GM12878 (cell line): ENCODE results near the gene RPL22L1. TPM values are rescaled to one million over a fixed set of nuclear protein-coding genes. Genes with fewer than 3 reads are reported as not detected.

ENCODE experiments used
- ATAC-seq: fragments of 200-7000 bp; cut with Tn5 transposase; 3 replicates; pipeline ENCODE4 v1.9.1; 2020; ENCODE audit warnings: mild to moderate bottlenecking, moderate library complexity
- BruUV-seq: library from RNA; stranded (reverse); fragments of 400-500 nt; replicated peaks from 2 replicates; lab custom pipeline; 2021; lab: Mats Ljungman, UMichigan
- CTCF ChIA-PET: fragments of 300-600 bp; sonication (Branson Sonifier 250); formaldehyde crosslinking; extraction: SDS; loops from one replicate; lab custom pipeline; 2021; ENCODE audit warnings: inconsistent platforms; lab: Yijun Ruan, JAX
- POLR2A ChIA-PET: fragments of 350-600 bp; formaldehyde crosslinking; extraction: SDS; loops from one replicate; lab custom pipeline; 2021; ENCODE audit warnings: inconsistent platforms; lab: Charles Lee
- RAD21 ChIA-PET: fragments of 300-600 bp; sonication (Branson Sonifier 250); formaldehyde crosslinking; loops from one replicate; lab custom pipeline; 2023; ENCODE audit warnings: antibody characterized with exemption; ENCODE audit not compliant: unreplicated experiment; lab: Charles Lee
- SMC1A ChIA-PET: fragments of 300-600 bp; sonication (Branson Sonifier 250); formaldehyde crosslinking; loops from one replicate; lab custom pipeline; 2023; ENCODE audit not compliant: unreplicated experiment, uncharacterized antibody; lab: Charles Lee
- DNase-seq: peaks from one replicate; pipeline ENCODE4 v3.0.0-alpha.2; 2011; ENCODE audit warnings: low read depth, low spot score
- FAIRE-seq: peaks from 3 replicates; lab custom pipeline; 2011; peaks lifted over from hg19 to GRCh38; lab: Jason Lieb, UNC
- H2AFZ ChIP-seq: 2 replicates; pipeline ENCODE4 v1.6.0; 2011; ENCODE audit warnings: low read depth, low read length, control low read depth; ENCODE audit not compliant: control insufficient read depth
- H3K27ac ChIP-seq: 2 replicates; pipeline ENCODE4 v1.5.1; 2011; ENCODE audit warnings: control low read depth; ENCODE audit not compliant: control insufficient read depth, insufficient read depth
- H3K27me3 ChIP-seq, 2 experiments: replicated peaks in 1 of 2; 2 replicates each; pipeline versions ENCODE4 v1.6.0 to v1.6.1; 2011; ENCODE audit warnings: low read length in 1 of 2; ENCODE audit not compliant: control insufficient read depth in 2 of 2, insufficient read depth in 2 of 2
- H3K36me3 ChIP-seq, 2 experiments: 2 replicates each; pipeline ENCODE4 v1.5.1; 2011; ENCODE audit warnings: low read length in 1 of 2; ENCODE audit not compliant: control insufficient read depth in 2 of 2, insufficient read depth in 2 of 2
- H3K4me1 ChIP-seq: 2 replicates; pipeline ENCODE4 v1.6.1; 2011; ENCODE audit warnings: mild to moderate bottlenecking, low read length, moderate library complexity, mixed read lengths; ENCODE audit not compliant: control insufficient read depth, insufficient read depth
- H3K4me2 ChIP-seq: 2 replicates; pipeline ENCODE4 v1.6.0; 2011; ENCODE audit warnings: control low read depth; ENCODE audit not compliant: control insufficient read depth, insufficient read depth
- H3K4me3 ChIP-seq: fragments of 200-600 bp; sonication (generic); 2 replicates; pipeline ENCODE4 v1.5.1; 2016
- H3K79me2 ChIP-seq: 2 replicates; pipeline ENCODE4 v1.6.0; 2011; ENCODE audit warnings: low read length; ENCODE audit not compliant: control insufficient read depth, insufficient read depth
- H3K9ac ChIP-seq: 2 replicates; pipeline ENCODE4 v1.8.0; 2011; ENCODE audit warnings: low read length, control low read depth, mixed read lengths; ENCODE audit not compliant: control insufficient read depth, insufficient read depth
- H3K9me3 ChIP-seq: replicated peaks from 3 replicates; pipeline ENCODE4 v1.5.1; 2011; ENCODE audit warnings: mild to moderate bottlenecking, low read length; ENCODE audit not compliant: control insufficient read depth, insufficient read depth
- H4K20me1 ChIP-seq: 2 replicates; pipeline ENCODE4 v1.6.0; 2011; ENCODE audit not compliant: control insufficient read depth, insufficient read depth
- CREM ChIP-seq: IDR thresholded peaks from 2 replicates; pipeline ENCODE4 v1.6.1; 2014; ENCODE audit warnings: antibody characterized with exemption, low read depth
- EP300 ChIP-seq, 2 experiments: fragments of 150-350 bp in 1 of 2; IDR thresholded peaks; 2 replicates each; pipeline ENCODE4 v1.6.1; 2011 to 2012; ENCODE audit warnings: low read depth in 2 of 2, low read length in 2 of 2, borderline replicate concordance in 1 of 2, improper control_type of control experiment in 1 of 2, inconsistent platforms in 1 of 2; ENCODE audit not compliant: control insufficient read depth in 1 of 2
- GABPA ChIP-seq: IDR thresholded peaks from 2 replicates; pipeline ENCODE4 v1.6.1; 2014; ENCODE audit warnings: antibody characterized with exemption, low read depth, mild to moderate bottlenecking, inconsistent platforms
- HDAC6 ChIP-seq: fragments of 200-600 bp; sonication (generic); IDR thresholded peaks from one replicate; pipeline ENCODE4 v1.8.0; 2017; ENCODE audit warnings: antibody characterized with exemption; ENCODE audit not compliant: unreplicated experiment
- IRF4 ChIP-seq: IDR thresholded peaks from 2 replicates; pipeline ENCODE4 v1.6.1; 2011; ENCODE audit warnings: low read depth, low read length
- IRF5 ChIP-seq: fragments of 450-650 bp; IDR thresholded peaks from 2 replicates; pipeline ENCODE4 v1.6.1; 2017; ENCODE audit warnings: borderline replicate concordance
- NBN ChIP-seq: fragments of 450-650 bp; IDR thresholded peaks from 2 replicates; pipeline ENCODE4 v1.6.1; 2016
- NFIC ChIP-seq: IDR thresholded peaks from 2 replicates; pipeline ENCODE4 v1.6.1; 2012; ENCODE audit warnings: low read depth, mild to moderate bottlenecking, inconsistent platforms, low read length, moderate library complexity
- NR2C1 ChIP-seq: fragments of 450-650 bp; IDR thresholded peaks from 2 replicates; pipeline ENCODE4 v1.6.1; 2017; ENCODE audit warnings: antibody characterized with exemption, mild to moderate bottlenecking, moderate library complexity
- PML ChIP-seq: IDR thresholded peaks from 2 replicates; pipeline ENCODE4 v1.6.1; 2012; ENCODE audit warnings: low read length, inconsistent platforms
- RBBP5 ChIP-seq: fragments of 200-600 bp; sonication (generic); conservative IDR thresholded peaks from 2 replicates; pipeline ENCODE4 v1.6.1; 2016
- SP1 ChIP-seq: IDR thresholded peaks from one replicate; pipeline ENCODE4 v1.6.1; 2011; ENCODE audit warnings: low read depth, low read length
- STAT1 ChIP-seq: fragments of 450-650 bp; conservative IDR thresholded peaks from 2 replicates; pipeline ENCODE4 v1.6.1; 2014; ENCODE audit warnings: antibody characterized with exemption, mild to moderate bottlenecking
- SUZ12 ChIP-seq: fragments of 200-600 bp; sonication (generic); IDR thresholded peaks from one replicate; pipeline ENCODE4 v1.6.1; 2018; ENCODE audit warnings: antibody characterized with exemption, mild to moderate bottlenecking; ENCODE audit not compliant: unreplicated experiment
- in situ Hi-C: fragments of 300-500 bp; cut with MboI; formaldehyde crosslinking; loops from 9 replicates; pipeline ENCODE4 v1.14.3; 2018; ENCODE audit warnings: mixed read lengths
- intact Hi-C: fragments of 100-400 bp; cut with micrococcal nuclease; formaldehyde crosslinking; loops from one replicate; pipeline ENCODE4 v1.14.2; 2022; ENCODE audit not compliant: unreplicated experiment
- polyA plus RNA-seq, 11 experiments: library from polyadenylated mRNA; depleted of rRNA in 4 of 11; unstranded in 6 of 11; stranded (reverse) in 5 of 11; fragments of >200 nt; fragmentation: Nextera tagmentation in 4 of 11; fragmentation: Illumina TruSeq in 1 of 11; extraction: Ambion mirVana in 4 of 11; extraction: Trizol in 1 of 11; gene quantifications; 1 replicate in 1 of 11; 2 replicates in 10 of 11; pipeline versions ENCODE4 v1.2.1 to v1.2.3, GENCODE V29; 2011 to 2016; ENCODE audit warnings: inconsistent platforms in 2 of 11, missing spikeins in 2 of 11, low read depth in 1 of 11
- total RNA-seq, 4 experiments: library from RNA; depleted of rRNA in 3 of 4; stranded (reverse); fragments of >200 nt in 3 of 4; fragmentation: Illumina TruSeq in 1 of 4; extraction: Trizol in 1 of 4; gene quantifications; 2 replicates each; pipeline versions ENCODE4 v1.2.1 to v1.2.3, GENCODE V29; 2013 to 2021
- TF ChIP-seq, protein P1 (sequence below): IDR thresholded peaks from 2 replicates; pipeline ENCODE4 v1.6.1; 2011; ENCODE audit warnings: mild to moderate bottlenecking, low read depth, low read length, moderate library complexity; ENCODE audit not compliant: insufficient replicate concordance
- TF ChIP-seq, protein P2 (sequence below): fragments of 450-650 bp; IDR thresholded peaks from 2 replicates; pipeline ENCODE4 v1.6.1; 2016; ENCODE audit warnings: mild to moderate bottlenecking
- TF ChIP-seq, protein P3 (sequence below): fragments of 450-650 bp; IDR thresholded peaks from 2 replicates; pipeline ENCODE4 v1.6.1; 2017; ENCODE audit warnings: mild to moderate bottlenecking, moderate library complexity

The RPL22L1 gene
- total and polyA plus RNA-seq, 10 of the 15 experiments (the other 5 are each of a cell fraction or from before 2014, with no cell fraction given) = 203 to 803 (median 422) TPM

- no peak for TF ChIP-seq PML
- TF ChIP-seq GABPA = no peak
- no peak for TF ChIP-seq STAT1
- no peak for TF ChIP-seq RBBP5
- TF ChIP-seq IRF5 = no peak
- no peak for TF ChIP-seq SUZ12
- TF ChIP-seq SP1 = no peak
- TF ChIP-seq, protein P1, sequence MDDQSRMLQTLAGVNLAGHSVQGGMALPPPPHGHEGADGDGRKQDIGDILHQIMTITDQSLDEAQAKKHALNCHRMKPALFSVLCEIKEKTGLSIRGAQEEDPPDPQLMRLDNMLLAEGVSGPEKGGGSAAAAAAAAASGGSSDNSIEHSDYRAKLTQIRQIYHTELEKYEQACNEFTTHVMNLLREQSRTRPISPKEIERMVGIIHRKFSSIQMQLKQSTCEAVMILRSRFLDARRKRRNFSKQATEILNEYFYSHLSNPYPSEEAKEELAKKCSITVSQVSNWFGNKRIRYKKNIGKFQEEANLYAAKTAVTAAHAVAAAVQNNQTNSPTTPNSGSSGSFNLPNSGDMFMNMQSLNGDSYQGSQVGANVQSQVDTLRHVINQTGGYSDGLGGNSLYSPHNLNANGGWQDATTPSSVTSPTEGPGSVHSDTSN = no peak
- TF ChIP-seq CREM = no peak
- TF ChIP-seq, protein P2, sequence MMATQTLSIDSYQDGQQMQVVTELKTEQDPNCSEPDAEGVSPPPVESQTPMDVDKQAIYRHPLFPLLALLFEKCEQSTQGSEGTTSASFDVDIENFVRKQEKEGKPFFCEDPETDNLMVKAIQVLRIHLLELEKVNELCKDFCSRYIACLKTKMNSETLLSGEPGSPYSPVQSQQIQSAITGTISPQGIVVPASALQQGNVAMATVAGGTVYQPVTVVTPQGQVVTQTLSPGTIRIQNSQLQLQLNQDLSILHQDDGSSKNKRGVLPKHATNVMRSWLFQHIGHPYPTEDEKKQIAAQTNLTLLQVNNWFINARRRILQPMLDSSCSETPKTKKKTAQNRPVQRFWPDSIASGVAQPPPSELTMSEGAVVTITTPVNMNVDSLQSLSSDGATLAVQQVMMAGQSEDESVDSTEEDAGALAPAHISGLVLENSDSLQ = no peak
- TF ChIP-seq NR2C1 = no peak
- TF ChIP-seq NBN = no peak
- TF ChIP-seq NFIC = no peak
- TF ChIP-seq, protein P3, sequence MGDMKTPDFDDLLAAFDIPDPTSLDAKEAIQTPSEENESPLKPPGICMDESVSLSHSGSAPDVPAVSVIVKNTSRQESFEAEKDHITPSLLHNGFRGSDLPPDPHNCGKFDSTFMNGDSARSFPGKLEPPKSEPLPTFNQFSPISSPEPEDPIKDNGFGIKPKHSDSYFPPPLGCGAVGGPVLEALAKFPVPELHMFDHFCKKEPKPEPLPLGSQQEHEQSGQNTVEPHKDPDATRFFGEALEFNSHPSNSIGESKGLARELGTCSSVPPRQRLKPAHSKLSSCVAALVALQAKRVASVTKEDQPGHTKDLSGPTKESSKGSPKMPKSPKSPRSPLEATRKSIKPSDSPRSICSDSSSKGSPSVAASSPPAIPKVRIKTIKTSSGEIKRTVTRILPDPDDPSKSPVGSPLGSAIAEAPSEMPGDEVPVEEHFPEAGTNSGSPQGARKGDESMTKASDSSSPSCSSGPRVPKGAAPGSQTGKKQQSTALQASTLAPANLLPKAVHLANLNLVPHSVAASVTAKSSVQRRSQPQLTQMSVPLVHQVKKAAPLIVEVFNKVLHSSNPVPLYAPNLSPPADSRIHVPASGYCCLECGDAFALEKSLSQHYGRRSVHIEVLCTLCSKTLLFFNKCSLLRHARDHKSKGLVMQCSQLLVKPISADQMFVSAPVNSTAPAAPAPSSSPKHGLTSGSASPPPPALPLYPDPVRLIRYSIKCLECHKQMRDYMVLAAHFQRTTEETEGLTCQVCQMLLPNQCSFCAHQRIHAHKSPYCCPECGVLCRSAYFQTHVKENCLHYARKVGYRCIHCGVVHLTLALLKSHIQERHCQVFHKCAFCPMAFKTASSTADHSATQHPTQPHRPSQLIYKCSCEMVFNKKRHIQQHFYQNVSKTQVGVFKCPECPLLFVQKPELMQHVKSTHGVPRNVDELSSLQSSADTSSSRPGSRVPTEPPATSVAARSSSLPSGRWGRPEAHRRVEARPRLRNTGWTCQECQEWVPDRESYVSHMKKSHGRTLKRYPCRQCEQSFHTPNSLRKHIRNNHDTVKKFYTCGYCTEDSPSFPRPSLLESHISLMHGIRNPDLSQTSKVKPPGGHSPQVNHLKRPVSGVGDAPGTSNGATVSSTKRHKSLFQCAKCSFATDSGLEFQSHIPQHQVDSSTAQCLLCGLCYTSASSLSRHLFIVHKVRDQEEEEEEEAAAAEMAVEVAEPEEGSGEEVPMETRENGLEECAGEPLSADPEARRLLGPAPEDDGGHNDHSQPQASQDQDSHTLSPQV = no peak
- no peak for TF ChIP-seq HDAC6
- no peak for TF ChIP-seq EP300 (IDR thresholded peaks at IDR 0.05; ENCODE audit: borderline replicate concordance in 1 of 2, control insufficient read depth in 1 of 2, low read depth in 2 of 2, low read length in 2 of 2)
- no peak for TF ChIP-seq IRF4
- Histone ChIP-seq H3K4me1 (no peaks in the 10 kb centered on the region), H3K27ac (no peak overlapping the region), H3K79me2 (no peaks in the 10 kb centered on the region), H3K9ac (no peak overlapping the region), H3K27me3 (peaks cover 0 to 7% of the 10 kb centered on the region in 2 experiments; a peak in 1 of 4 replicates), H3K9me3 (no peaks in the 10 kb centered on the region), H4K20me1 (no peaks in the 10 kb centered on the region), H3K4me3 (no peak overlapping the region), H3K36me3 (no peaks in the 10 kb centered on the region), H3K4me2 (no peak overlapping the region), H2AFZ (no peak overlapping the region)
- no TSS peak for BruUV-seq
- ChIA-PET CTCF (no interaction called here), POLR2A (no interaction called here), SMC1A (no interaction called here), RAD21 (no interaction called here)
- intact Hi-C loops = no loop called here
- in situ Hi-C loops = no loop called here
- FAIRE-seq (no peak), DNase-seq (no peak), ATAC-seq (no peak)
These were observed 25.6 kb downstream of the RPL22L1 start for GRCh38 chr3:170844377-170844776.
